ENCODE results near the gene ADAMTS3. TPM values are rescaled to one million over a fixed set of nuclear protein-coding genes. Genes with fewer than 3 reads are reported as not detected.

The ADAMTS3 gene
- total RNA-seq, 2 donors from 2014 or later = 5.8 to 13.0 TPM

DNA sequence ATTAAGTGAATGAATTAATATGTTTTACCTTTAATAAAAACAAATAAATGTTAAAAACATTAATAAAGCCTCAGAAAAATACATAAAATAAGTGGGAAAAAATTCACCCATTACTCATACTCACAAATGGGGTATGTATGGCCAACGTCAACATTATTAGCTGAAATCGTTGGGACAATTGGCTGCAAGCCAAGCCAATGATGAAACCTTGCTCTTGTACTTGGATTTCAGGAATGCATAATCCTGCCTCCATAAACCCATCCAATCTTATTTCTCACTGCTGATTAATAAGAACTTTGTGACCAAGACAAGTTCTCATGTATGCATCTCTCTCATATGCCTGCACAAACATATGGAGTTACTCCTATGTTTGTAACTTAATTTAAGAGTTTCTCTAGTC lies 35.3 kb upstream of the ADAMTS3 start:
- no peak overlapping the region for H3K4me3 ChIP-seq (ENCODE audit: low read length)
- Mint-ChIP-seq H3K4me1 (no peaks in the 10 kb centered on the region), H3K4me3 (no peak overlapping the region), H3K27me3 (ENCODE audit: insufficient read depth) (no peaks in the 10 kb centered on the region), H3K9me3 (peaks cover 31% of the 10 kb centered on the region), H3K36me3 (ENCODE audit: low read depth) (peaks cover 2% of the 10 kb centered on the region), H3K27ac (no peak overlapping the region)
- H3K9ac ChIP-seq (ENCODE audit: extremely low read depth, low read length, poor library complexity, severe bottlenecking) = no peak overlapping the region
- no peak for DNase-seq
- no peaks in the 10 kb centered on the region for H3K27me3 ChIP-seq (ENCODE audit: control insufficient read depth, insufficient read depth, low read length, poor library complexity, severe bottlenecking)
- H3K27ac ChIP-seq (ENCODE audit: low read depth, low read length) = no peak overlapping the region
- no peaks in the 10 kb centered on the region for H3K4me1 ChIP-seq (ENCODE audit: control insufficient read depth, insufficient read depth, low read length)
- no peaks in the 10 kb centered on the region for H3K36me3 ChIP-seq (ENCODE audit: control insufficient read depth, insufficient read depth, low read length)
- H3K9me3 ChIP-seq (ENCODE audit: control insufficient read depth, low read length) = peaks cover 21% of the 10 kb centered on the region
- 90 to 94% methylated on average over 2 of the region's 2 CpGs for WGBS, 2 experiments (ENCODE audit: insufficient coverage in 1 of 2, insufficient read length in 1 of 2)
- TF ChIP-seq, protein P1, sequence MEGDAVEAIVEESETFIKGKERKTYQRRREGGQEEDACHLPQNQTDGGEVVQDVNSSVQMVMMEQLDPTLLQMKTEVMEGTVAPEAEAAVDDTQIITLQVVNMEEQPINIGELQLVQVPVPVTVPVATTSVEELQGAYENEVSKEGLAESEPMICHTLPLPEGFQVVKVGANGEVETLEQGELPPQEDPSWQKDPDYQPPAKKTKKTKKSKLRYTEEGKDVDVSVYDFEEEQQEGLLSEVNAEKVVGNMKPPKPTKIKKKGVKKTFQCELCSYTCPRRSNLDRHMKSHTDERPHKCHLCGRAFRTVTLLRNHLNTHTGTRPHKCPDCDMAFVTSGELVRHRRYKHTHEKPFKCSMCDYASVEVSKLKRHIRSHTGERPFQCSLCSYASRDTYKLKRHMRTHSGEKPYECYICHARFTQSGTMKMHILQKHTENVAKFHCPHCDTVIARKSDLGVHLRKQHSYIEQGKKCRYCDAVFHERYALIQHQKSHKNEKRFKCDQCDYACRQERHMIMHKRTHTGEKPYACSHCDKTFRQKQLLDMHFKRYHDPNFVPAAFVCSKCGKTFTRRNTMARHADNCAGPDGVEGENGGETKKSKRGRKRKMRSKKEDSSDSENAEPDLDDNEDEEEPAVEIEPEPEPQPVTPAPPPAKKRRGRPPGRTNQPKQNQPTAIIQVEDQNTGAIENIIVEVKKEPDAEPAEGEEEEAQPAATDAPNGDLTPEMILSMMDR (conservative IDR thresholded peaks at IDR 0.05) = no peak

DNA sequence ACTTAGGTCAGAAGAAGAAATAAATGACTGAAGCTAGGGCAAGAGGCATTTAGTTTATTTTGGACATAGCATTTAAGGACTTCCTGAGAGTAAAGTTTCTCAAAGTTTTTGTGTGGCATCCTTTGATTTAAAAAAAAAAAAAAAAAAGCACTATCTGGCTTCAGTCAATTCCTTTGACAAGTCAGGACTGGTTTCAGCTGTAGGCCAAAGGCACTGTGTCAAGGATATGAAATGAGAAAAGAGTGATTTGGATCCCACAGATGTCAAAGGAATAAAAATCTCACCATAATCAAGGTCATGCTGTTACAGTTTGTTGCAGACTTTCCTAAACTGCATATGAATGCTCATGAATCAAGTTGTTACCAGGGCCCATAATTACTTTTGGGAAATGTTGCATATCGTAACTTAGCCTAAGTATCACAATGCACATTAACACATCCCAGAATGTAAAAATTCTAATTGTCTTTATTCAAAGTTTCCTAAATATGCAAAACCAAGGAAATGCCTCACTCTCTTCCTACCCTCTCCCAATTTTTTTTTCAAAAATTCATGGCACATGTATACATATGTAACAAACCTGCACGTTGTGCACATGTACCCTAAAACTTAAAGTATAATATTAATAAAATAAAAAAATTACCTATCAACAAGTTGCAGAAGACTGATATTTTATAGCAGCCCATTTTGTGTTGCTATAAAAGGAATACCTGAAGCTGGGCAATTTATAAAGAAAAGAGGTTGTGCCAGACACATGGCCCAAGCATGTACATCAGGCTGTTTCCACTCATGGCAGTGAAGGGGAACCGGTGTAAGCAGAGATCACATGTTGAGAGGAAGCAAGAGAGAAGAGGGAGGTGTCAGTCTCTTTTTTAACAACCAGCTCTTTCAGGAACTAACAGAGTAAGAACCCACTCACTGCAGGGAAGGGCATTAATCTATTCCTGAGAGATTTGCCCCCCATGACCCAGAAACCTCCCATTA lies 33.7 kb upstream of the ADAMTS3 start:
- Histone ChIP-seq H3K9me3 (ENCODE audit: control insufficient read depth, low read length) (peaks cover 21% of the 10 kb centered on the region), H3K9ac (ENCODE audit: extremely low read depth, low read length, poor library complexity, severe bottlenecking) (no peak overlapping the region), H3K27me3 (ENCODE audit: control insufficient read depth, insufficient read depth, low read length, poor library complexity, severe bottlenecking) (no peaks in the 10 kb centered on the region), H3K4me3 (ENCODE audit: low read length) (no peak overlapping the region), H3K4me1 (ENCODE audit: control insufficient read depth, insufficient read depth, low read length) (no peaks in the 10 kb centered on the region), H3K27ac (ENCODE audit: low read depth, low read length) (no peak overlapping the region), H3K36me3 (ENCODE audit: control insufficient read depth, insufficient read depth, low read length) (no peaks in the 10 kb centered on the region)
- H3K4me1 Mint-ChIP-seq = no peaks in the 10 kb centered on the region
- H3K36me3 Mint-ChIP-seq (ENCODE audit: low read depth) = no peaks in the 10 kb centered on the region
- no peak for DNase-seq
- no peaks in the 10 kb centered on the region for H3K27me3 Mint-ChIP-seq (ENCODE audit: insufficient read depth)
- no peak overlapping the region for H3K4me3 Mint-ChIP-seq
- peaks cover 23% of the 10 kb centered on the region for H3K9me3 Mint-ChIP-seq
- H3K27ac Mint-ChIP-seq = no peak overlapping the region
- 92 to 100% methylated on average over 2 of the region's 3 CpGs for WGBS, 2 experiments (ENCODE audit: insufficient coverage in 1 of 2, insufficient read length in 1 of 2)
- TF ChIP-seq, protein P1 (conservative IDR thresholded peaks at IDR 0.05) = no peak

DNA sequence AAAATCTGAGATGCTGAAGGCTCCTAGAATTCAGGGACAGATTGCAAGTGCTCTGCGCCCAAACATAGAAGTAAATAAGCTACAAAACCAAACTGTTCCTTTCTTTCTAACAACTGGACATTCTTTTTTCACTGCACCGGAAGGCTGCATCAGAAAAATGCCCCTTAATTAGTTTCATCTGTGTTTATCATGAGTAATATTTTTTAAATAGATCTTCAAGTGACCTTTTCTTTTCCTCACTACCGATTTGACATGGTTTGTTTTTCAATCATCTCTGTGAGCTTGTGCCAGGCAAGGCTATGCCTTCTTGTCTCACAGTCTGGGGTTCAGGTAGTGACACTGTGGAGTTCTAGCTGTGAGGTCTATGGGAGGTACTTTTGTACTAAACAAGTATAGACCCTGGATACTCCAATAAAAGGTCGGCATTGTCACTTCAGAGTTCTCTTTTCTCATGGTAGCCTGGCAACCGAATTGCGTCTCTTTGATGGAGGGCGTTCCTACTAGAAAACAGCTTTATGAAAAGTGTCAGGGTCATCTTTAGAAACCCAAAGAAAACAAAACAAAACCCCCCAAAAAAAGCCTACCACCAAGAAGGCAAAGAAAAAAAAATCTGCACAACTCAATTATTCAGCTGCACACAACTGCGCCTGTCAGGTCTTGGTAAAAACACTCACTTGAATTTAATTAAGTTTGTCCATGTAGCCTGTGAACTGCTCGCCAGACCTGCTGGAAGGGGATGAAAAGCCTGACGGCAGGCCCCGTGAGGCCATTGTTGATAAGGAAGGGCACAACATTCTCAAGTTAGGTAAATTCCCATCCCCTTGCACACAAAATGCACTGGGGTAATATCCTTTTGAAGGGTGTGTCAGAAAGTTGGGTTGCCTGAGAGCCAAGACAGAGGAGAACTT lies 22.8 kb upstream of the ADAMTS3 start:
- Mint-ChIP-seq H3K27ac (no peak overlapping the region), H3K27me3 (ENCODE audit: insufficient read depth) (no peaks in the 10 kb centered on the region), H3K36me3 (ENCODE audit: low read depth) (no peaks in the 10 kb centered on the region), H3K4me1 (no peaks in the 10 kb centered on the region), H3K4me3 (no peak overlapping the region), H3K9me3 (peaks cover 26% of the 10 kb centered on the region)
- H3K9ac ChIP-seq (ENCODE audit: extremely low read depth, low read length, poor library complexity, severe bottlenecking) = no peak overlapping the region
- TF ChIP-seq, protein P1 (conservative IDR thresholded peaks at IDR 0.05) = no peak
- H3K4me3 ChIP-seq (ENCODE audit: low read length) = no peak overlapping the region
- no peaks in the 10 kb centered on the region for H3K4me1 ChIP-seq (ENCODE audit: control insufficient read depth, insufficient read depth, low read length)
- no peaks in the 10 kb centered on the region for H3K27me3 ChIP-seq (ENCODE audit: control insufficient read depth, insufficient read depth, low read length, poor library complexity, severe bottlenecking)
- H3K27ac ChIP-seq (ENCODE audit: low read depth, low read length) = peak overlapping the region; percentile 75
- DNase-seq = no peak
- WGBS, 2 experiments (ENCODE audit: insufficient coverage in 1 of 2, insufficient read length in 1 of 2) = 47 to 83% methylated on average over 8 to 11 of the region's 11 CpGs
- H3K36me3 ChIP-seq (ENCODE audit: control insufficient read depth, insufficient read depth, low read length) = no peaks in the 10 kb centered on the region
- no peaks in the 10 kb centered on the region for H3K9me3 ChIP-seq (ENCODE audit: control insufficient read depth, low read length)
